ENCODE measurements around the gene SLC25A40.

- no peak for TF ChIP-seq POLR2AphosphoS5 (IDR thresholded peaks at IDR 0.05; ENCODE audit: low read depth, low read length)
- TF ChIP-seq, protein P1, sequence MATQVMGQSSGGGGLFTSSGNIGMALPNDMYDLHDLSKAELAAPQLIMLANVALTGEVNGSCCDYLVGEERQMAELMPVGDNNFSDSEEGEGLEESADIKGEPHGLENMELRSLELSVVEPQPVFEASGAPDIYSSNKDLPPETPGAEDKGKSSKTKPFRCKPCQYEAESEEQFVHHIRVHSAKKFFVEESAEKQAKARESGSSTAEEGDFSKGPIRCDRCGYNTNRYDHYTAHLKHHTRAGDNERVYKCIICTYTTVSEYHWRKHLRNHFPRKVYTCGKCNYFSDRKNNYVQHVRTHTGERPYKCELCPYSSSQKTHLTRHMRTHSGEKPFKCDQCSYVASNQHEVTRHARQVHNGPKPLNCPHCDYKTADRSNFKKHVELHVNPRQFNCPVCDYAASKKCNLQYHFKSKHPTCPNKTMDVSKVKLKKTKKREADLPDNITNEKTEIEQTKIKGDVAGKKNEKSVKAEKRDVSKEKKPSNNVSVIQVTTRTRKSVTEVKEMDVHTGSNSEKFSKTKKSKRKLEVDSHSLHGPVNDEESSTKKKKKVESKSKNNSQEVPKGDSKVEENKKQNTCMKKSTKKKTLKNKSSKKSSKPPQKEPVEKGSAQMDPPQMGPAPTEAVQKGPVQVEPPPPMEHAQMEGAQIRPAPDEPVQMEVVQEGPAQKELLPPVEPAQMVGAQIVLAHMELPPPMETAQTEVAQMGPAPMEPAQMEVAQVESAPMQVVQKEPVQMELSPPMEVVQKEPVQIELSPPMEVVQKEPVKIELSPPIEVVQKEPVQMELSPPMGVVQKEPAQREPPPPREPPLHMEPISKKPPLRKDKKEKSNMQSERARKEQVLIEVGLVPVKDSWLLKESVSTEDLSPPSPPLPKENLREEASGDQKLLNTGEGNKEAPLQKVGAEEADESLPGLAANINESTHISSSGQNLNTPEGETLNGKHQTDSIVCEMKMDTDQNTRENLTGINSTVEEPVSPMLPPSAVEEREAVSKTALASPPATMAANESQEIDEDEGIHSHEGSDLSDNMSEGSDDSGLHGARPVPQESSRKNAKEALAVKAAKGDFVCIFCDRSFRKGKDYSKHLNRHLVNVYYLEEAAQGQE (IDR thresholded peaks at IDR 0.05; ENCODE audit: insufficient read depth in 1 of 2, low read depth in 2 of 2, low read length in 2 of 2): no peak
- no peak for TF ChIP-seq TAF1 (IDR thresholded peaks at IDR 0.05; ENCODE audit: borderline replicate concordance, insufficient read depth, low read length)
- TF ChIP-seq SIN3A (IDR thresholded peaks at IDR 0.05; ENCODE audit: borderline replicate concordance, insufficient read depth, low read length): no peak
- TF ChIP-seq FOXP2 (optimal IDR thresholded peaks at IDR 0.05; ENCODE audit: borderline replicate concordance, extremely low read depth, extremely low read length, insufficient read depth): no peak
Observed at GRCh38 chr7:87818336-87818735, 57.8 kb downstream of the SLC25A40 start.

Measured in PFSK-1 (cell line).